NCI-H2081 treated with DMSO at 0.1 percent for 48 hours (cell line): ENCODE results near the gene CD34.
"Not testable (repeated sequence)": the region's sequence is repeated elsewhere in the genome, so short reads cannot be mapped to it uniquely, and the experiment has no call there.

Experiments used
- DNase-seq: peaks from one replicate; lab custom pipeline; 2025; lab: John Stamatoyannopoulos, UW

CD34 gene

DNA sequence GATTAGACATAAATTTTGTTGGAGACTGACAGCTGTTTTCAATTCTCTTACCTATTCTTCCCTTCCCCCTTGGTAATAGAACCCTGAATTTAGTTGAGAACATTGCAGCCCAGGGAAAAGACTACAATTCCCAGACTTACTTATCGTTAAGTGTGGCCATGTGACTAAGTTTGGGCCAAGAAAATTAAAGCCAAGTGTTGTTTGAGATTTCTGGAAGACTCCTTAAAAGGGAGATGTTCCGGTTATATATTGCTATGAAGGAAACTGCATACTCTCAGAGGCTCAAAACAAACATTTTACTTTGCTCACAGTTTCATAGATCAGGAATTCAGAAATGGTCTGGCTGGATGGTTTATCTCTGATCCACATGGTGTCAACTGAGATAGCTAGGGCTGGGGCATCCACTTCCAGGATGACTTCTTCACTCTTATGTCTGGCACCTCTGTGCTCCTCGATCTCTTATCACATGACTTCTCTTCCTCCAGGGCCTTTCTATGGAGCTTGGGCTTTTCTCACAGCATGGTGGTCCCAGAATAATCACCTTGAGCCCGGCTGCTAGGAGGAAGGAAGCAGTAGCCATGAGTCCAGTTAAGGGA is 22.4 kb upstream of the CD34 start:
- no peak for DNase-seq

DNA sequence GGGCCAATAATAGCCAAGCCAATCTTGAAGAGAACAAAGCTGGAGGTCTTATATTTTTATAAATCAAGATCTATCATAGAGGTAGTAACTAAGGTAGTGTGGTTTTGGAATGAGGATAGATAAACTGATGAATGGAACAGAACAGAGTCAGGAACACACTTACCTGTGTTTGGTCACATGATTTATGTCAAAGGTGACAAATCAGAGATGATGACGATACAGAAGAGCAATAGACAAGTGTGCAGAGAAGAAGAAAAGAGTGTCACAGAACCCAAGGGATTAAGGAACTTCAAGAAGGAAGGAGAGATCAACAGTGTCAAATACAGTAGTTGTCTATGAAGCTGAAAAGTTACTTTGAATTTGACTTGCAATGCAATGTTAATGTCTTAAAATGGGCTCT is 16.1 kb upstream of the CD34 start:
- DNase-seq = no peak

DNA sequence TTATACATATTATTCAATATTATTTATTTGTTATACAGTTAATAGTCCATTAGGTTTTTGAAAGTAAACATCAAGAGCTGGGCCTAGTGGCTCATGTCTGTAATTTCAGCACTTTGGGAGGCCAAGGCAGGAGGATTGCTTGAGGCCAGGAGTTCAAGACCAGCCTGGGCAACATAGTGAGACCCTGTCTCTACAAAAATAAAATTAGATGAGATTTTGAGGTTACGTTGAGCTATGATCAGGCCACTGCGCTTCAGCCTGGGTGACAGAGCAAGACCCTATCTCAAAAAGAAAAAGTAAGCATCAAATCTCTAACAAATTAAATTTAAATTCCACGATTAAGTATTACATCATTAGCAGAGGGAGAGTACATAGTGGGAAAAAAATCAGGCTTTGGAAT is 15.0 kb upstream of the CD34 start:
- DNase-seq = not testable (repeated sequence)

DNA sequence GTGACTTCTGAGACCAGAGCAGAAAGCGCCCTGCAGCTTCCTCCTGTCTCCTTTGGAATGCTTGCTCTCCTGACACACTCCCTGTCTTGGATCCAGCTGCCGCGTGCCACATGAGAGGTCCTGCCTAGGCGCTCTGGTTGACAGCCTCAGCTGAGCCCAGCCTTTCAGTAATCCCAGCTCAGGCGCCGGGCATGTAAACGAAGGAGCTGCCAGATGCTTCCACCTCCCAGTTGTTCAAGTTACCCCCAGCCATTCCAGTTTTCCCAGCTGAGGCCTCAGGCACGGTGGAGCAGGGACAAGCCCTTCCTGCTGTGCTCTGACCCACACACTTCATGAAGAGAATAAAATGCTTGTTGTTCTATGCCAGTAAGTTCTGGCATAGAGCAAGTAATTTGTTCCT is 14.3 kb upstream of the CD34 start:
- DNase-seq = no peak

DNA sequence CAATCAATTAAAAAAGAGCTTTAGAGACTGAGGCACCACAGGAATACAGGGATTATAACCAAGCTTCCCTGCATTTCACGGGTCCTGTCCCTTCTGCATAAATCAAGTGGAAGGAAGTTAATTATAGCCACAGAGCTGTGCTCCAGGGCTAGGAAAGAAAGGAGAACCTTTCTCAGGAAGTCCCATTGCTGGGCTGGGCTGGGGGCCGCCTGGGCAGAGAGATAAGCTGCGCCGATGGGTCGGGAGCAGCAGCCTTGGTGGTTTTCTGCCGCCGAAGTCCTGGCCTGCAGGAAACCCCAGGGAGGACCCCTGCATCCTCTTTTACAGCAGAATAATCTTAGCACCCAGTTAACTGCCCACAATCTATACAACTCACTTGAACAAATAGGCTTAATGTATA is 12.6 kb upstream of the CD34 start:
- no peak for DNase-seq

DNA sequence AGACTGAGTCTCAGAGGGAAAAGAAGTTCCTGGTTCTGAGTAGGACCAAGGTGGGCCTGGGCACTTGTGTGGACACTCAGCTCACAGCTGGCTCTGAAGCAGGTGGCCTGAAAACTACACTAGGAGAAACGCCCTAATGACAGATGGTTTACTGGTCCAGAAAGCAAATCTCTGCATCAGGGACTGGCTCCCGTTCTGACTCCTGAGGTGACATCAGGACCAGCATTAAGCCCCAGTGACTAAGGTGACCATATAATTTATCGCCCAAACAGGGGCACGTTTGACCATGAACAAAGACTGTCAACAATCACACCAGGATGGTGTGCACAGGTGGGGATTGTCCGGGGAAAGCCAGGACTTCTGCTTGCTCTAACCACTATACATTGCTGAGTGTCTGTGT is 12.2 kb upstream of the CD34 start:
- no peak for DNase-seq

DNA sequence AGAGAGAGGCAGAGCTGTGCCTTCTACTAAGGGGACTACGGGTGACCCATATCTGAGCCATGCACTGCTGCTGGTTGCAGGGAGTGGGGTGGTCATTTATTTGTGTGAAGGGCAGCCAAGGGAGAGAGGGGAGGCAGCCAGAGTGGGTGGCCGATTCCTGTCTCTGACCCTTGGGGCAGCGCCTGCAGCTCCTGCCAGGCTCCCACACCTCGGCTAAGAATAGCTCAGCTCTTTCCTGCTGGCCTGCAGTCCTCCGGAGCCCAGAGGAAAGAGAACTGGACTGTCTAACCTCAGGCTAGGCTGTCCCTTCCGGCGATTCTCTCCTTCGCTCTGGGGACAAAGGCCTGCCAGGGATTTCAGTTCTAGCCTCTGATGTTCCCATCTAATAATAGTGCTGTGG is 11.6 kb upstream of the CD34 start:
- no peak for DNase-seq

DNA sequence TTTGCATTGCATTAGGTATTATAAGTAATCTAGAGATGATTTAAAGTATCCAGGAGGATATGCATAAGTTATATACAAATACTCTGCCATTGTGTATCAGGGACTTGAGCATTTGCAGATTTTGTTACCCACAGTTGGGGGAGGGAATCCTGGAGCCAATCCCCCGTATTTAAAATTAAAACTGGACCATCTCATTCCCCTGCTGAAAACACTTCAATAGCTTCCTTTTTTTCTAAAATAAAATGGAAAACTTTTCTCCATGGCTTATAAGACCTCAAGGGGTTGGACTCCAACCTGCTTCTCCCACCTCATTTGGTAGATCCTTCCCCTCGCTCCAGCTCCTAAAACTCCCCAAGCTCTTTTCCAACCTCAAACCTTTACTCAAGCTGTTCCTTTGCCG is 10.4 kb upstream of the CD34 start:
- DNase-seq = no peak

DNA sequence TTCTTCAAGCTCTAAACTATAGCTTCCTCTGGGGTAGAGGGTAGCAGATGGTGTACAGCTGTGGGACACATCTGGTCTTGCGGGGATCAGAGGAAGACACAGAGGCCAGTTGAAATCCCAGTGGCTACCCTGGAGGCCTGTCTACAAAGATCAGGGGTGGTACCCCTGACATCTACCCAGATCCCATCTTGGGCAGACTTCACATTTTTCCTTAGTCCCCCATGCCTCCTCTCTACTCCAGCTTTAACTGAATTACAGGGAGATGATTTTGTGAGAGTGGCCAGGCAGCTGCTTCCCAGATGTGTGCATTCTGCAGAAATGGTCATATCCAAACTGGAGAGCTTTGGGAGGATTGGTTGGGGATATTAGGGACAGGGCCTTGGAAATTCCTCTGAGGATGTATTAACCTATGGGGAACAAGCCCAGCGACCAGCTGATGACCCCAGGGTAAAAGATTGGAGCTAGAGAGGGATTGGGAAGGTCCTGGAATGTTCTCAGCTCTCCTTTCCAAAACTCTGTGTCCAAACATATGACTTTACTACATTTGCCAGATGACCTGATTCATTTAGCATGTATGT is 9.6 kb upstream of the CD34 start:
- DNase-seq = no peak

DNA sequence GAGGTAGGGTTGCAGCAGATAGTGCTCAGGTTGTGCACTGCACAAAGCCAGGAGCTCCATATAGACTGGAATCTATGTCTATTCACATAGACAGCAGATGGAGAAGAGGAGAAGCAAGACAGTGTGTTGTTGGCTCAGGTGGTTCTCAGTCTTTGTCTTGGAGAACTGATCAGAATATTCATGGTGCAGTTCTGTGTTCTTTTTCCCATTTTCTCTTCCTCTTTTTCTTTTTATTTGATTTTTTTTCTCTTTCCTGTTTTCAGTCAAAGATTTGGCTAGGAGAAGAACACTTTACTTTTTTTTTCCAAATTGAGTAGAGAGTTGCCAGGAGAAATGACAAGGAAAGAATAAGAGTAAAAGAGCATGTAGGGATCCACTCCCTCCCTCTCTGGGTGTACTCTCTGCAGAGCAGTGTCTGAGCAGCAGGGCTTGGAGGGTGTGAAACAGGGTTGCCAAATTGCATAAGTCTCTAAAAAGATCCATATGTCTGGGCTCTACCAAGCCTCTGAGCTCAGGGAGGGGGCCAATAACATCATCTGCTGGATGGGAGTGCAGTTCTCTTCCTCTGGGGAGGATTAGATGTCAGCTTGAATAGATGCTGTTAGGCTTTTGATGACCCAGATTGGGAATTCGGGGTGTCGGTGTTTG is 8.7 kb upstream of the CD34 start:
- no peak for DNase-seq

DNA sequence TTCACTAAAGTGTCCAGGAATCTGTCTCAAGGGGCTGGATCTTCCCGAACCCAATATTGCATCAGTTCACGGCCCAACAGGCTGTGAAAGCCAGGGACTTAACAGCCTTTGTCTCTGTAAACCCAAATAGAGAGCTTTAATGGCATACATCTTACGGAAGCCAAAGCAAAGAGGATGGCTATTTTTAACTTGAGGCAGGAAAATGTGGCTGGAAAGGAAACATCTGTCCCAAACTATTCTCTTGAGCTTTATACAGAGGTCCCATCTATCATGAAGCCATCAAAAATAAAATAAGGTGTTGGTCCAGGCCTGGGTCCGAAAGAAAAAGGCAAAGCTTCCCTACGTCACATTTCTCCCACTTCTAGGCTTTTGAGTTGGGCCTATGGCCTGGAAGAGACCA is 7.7 kb upstream of the CD34 start:
- DNase-seq = no peak

DNA sequence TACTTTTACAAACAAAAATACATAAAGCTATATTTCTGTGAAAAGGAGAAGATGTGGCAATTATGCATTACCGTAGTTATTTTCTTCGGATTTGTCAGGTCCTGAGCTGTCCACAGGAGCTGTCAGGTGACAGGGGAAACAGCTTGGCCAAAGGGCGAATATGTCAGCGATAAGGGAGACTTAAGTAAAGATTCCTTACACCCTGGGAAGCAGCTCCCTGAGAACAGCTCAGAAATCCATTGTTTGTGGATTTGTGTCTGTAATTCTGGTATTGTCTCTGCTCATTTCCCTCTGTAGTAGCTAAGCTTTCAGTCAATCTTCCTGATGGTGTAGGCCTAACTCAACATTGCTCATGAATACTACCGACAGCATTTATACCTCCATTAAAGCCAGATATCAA is 7.1 kb upstream of the CD34 start:
- no peak for DNase-seq

DNA sequence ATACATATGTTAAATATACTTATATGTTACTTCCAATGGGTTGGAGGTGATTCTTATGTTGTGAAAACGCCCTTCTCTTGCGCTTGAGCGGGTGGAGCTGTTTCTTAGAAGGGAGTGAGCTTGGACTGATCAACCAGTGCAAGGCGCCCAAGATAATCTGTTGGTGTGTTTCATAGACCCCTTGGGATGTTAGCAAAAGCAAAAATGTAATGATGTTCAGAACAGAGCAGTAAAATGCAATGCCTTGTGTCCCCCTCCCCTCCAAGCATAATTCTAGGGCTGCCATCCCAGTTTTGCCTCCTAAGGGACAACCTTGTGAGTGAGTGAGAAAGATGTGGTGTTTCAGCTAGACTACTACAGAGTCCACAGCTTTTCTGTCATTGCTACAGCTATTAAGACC is 6.2 kb upstream of the CD34 start:
- no peak for DNase-seq

DNA sequence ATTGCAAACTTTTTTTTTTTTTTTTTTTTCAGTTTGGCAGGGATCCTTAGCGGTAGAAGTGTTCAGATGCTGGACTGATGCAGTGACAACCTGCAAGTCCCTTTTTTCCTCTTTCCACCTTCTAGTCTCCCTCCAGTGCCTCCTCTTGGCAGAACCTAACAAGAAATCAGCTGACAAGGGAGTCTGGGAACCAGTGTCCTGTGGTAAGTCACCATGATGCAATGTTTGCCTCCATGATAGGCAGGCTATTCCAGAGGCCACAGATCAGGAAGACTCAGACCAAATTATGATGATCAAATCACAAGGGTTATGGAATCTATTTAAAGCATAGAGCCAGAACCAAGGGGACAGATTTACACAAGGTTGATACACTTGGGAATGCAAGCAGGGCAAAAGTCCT is 3.0 kb upstream of the CD34 start:
- no peak for DNase-seq

DNA sequence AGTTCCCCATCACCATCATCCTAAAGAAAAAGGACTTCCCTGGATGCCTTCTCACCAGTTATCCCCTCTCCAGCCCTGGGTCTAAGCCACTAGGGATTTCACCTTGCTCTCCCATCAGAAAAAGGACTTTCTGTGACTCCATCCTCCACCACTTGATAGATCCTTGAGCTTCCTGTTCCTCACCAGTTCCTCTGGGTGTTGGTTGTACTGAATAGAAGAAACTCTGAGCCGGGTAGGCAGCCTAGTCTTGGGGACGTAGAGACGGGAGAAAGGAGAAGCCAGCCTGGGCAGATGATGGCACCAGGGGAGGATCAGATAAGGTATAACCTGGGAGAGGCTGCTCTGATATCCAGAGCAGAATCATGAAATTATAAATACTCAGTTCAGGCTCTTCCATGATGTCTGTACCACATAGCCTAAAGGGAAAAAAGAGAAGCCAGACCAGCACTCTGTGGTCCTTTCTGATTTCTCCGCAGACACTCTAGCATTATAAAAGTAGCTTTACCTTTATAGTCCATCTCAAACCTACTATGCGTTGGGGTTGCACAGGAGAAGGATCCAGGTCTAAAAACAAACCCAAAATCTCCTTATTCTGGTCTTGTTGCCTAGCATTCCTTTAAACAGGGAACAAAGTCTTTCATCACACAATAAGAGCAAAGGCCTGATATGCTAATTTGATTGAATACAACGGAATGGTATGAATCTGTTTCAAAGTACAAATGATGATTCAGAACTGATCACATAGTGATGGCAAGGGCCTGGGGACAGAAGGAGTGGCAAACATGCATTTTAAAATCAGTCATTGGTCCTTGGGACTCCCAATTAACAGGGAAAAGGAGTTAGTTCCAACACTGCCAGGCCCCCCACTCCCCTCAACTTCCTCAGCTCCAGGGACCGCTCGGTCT is 1.2 kb upstream of the CD34 start:
- DNase-seq = no peak

DNA sequence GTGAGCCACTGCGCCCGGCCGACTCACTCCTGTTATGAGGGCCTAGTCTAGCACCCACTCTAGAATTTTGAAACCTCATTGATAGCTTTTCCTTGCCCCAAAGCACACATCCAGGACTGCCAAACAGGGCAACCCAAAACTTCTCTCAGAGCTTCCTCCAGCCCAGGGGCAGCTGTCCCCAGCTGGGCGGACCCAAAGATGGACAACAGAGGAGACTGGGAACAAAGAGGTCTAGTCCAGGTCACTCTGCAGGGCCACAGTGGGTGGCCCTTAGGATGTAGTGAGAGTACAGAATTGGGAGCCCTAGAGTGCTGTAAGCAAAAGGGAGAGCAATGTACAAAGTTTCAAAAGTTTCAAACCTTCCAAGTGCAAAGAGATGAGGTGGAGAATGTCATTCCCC is 1.2 kb downstream of the CD34 start:
- no peak for DNase-seq

DNA sequence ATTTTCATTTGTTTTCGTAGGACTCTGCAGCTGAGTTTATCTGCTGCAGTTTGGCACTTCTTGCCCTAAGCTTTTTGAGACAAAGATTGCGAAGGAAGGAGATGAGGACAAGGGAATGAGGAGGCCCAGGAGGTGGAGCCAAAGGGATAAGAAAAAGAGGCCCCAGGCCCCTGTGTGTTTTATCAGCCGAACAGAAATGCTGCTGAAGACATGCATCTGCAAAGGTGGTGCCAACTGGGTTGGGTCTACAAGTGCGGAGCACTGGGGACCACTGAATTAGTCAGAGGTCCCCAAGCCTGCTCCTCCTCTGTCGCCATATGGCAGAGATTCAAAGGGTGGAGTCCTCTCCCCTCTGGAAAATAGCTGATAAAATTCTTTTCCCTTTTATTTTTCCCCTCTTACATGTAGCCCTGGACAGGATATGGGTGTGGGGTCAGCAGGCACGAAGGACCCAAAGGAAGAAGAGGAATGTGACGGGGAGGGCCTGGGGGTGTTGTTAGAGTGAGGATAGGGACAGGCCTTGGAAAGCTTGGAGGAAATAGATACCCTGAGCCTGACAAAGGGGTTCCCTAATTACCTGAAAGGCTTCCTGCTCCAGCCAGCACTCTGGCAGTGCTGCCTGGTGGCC is 2.7 kb downstream of the CD34 start:
- no peak for DNase-seq

DNA sequence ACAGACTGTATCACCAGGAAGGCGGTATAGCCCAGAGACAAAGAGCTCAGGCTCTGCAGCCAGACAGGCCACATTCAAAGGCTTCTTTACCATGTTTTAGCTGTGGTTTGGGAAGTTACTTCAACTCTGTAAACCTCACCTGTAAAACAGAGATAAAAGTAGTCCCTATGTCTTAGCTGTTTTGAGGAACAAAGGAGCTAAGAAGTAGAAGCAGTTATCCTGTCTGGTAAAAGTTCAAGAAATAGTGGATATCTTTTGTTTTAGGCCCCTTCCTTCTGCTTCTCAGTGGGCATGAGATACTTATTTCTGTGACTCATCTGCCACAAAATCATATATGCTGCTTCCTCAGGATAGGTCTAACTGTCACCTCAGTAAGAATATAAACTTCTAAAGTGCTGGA is 6.5 kb downstream of the CD34 start:
- DNase-seq = no peak

DNA sequence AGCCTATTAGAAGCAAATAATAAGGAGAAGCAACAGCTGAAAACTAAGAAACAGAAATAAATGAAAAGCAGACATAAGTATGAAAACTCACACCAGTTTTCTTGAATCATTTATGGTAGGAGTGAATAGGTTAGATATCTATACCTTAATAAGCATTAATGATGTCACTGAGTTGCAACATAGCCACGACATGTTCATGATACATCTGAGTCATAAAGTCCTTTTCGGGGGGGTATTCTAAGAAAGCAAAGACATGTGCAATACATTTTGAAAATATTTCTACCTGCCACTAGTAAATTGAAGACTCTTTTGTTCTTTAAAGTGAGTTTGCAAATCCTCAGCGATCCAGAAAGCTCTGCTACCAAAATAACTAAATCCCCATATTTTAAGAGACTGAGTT is 7.2 kb downstream of the CD34 start:
- no peak for DNase-seq

DNA sequence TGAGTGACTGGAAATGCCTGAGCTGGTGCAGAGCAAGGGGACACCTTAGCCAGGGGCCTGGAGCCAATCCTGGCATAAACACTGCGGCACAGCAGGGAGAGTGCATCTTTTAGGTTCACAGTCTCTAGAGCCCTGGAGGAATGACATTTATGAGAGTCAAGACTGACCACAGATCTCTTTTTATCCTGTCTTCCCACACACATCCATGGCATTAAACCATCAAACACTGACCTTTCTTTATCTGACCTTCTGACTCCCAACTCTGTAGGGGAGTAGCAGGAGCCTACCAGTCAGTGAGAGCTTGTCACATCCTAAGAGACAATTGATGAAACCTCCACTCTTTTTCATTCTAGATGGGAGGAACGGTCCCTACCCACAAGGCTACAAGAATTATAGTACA is 7.9 kb downstream of the CD34 start:
- DNase-seq = no peak

DNA sequence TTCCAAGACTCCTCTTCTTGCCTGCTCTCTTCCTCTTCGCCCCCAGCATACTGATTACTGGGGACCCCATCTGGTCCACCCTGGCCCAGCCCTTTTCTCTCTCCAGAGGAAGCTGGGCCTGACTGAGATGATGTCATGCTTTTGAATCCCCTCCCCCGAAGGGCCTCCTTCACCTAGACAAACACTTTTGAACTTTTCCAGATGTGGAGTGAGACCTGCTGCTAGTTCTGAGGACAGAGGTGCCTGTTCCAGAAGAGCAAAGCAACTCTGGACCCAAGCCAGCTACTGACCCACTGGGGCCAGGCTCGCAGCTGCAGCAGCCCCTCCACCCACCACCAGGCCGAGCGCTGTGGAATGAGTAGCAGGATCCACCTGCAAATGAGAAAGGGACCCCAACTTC is 8.4 kb downstream of the CD34 start:
- no peak for DNase-seq

DNA sequence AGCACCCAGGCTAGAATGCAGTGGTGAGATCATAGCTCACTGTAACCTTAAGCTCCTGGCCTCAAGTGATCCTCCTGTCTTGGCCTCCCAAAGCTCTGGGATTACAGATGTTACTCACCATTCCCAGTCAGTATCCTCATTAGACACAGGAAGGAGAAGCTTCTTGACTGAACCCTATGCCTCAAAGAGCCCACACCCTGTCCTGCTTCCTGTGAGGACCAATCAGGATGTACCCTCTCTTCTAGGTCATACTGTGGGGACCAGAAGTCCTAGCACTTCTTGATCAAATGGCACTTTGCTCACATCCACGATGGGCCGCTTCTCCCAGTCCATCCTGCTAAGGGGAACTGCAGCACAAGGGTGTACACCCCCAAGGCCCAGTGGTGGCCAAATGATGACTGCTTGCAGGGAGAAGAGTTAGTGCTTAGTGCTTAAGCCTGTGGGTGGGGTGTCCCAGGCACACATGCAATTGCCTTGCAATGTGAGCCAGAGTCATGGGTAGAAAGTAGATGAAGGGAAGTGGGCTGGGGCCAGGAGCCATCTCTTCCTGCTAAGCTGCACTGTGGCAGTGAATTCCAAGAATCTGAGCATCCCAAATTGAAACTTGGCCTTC is 9.8 kb downstream of the CD34 start:
- DNase-seq = no peak
